ENCODE results near the gene JMJD1C. TPM values are rescaled to one million over a fixed set of nuclear protein-coding genes. Genes with fewer than 3 reads are reported as not detected.
A peak's percentile ranks its signal among the peaks of the same experiment; 100 is the strongest.

Gene JMJD1C
- total RNA-seq, 1 experiment from 2014 or later, result 66.3 TPM

GRCh38 chr10:63265683-63266235 is 200.0 kb downstream of the JMJD1C start:
- intact Hi-C loops (cut with micrococcal nuclease), result loop anchor here (5.0 kb wide), 1 partner anchor 447 kb away; no protein-coding TSS in a partner anchor
- peaks cover 0 to 5% of the 10 kb centered on the region in 2 experiments; a peak in 2 of 4 replicates for H3K36me3 ChIP-seq (ENCODE audit: control insufficient read depth in 1 of 2, insufficient read depth in 2 of 2, low read length in 2 of 2)
- TF ChIP-seq EZH2 (IDR thresholded peaks at IDR 0.05) (no peak), YY1 (IDR thresholded peaks at IDR 0.05; ENCODE audit: extremely low read depth, insufficient replicate concordance, low read depth, low read length) (no peak), ZNF274 (IDR thresholded peaks at IDR 0.05; ENCODE audit: low read depth, low read length) (no peak), ELF1 (IDR thresholded peaks at IDR 0.05; ENCODE audit: borderline replicate concordance, low read depth) (no peak), ATF3 (IDR thresholded peaks at IDR 0.05) (no peak), EGR1 (IDR thresholded peaks at IDR 0.05; ENCODE audit: low read depth) (no peak), MAX (IDR thresholded peaks at IDR 0.05) (no peak), POLR2A (IDR thresholded peaks at IDR 0.05; ENCODE audit: borderline replicate concordance, extremely low read depth, insufficient read depth, insufficient read length) (no peak), REST (IDR thresholded peaks at IDR 0.05; ENCODE audit: low read depth) (no peak), ZFX (IDR thresholded peaks at IDR 0.05) (no peak), RAD21 (IDR thresholded peaks at IDR 0.05; ENCODE audit: low read depth) (no peak), JUND (IDR thresholded peaks at IDR 0.05) (no peak), EZH2phosphoT487 (IDR thresholded peaks at IDR 0.05; ENCODE audit: borderline replicate concordance) (no peak), TCF7L2 (IDR thresholded peaks at IDR 0.05; ENCODE audit: borderline replicate concordance, extremely low read depth, insufficient read depth, insufficient read length) (no peak)
- peak overlapping the region; percentile 50 to 65 for H3K4me3 ChIP-seq (replicated peaks in 1 of 2; ENCODE audit: low read depth in 1 of 2, low read length in 2 of 2)
- peaks cover 28 to 48% of the 10 kb centered on the region in 2 experiments for H3K4me1 ChIP-seq (ENCODE audit: control insufficient read depth in 1 of 2, insufficient read depth in 2 of 2, low read length in 2 of 2)
- ATAC-seq, result no peak
- BruUV-seq (replicated peaks), result no TSS peak
- peak overlapping the region; percentile 72; the same call in 1 of the 2 replicates for H3K27ac ChIP-seq (ENCODE audit: low read depth, low read length)
- ChIA-PET RAD21 (ENCODE audit: low non-redundant PET in 1 of 2, low total read pairs in 2 of 2, uncharacterized antibody in 2 of 2, unreplicated experiment in 2 of 2) (no interaction called here), POLR2A (interaction anchor here (1.2 to 1.7 kb wide), 3 partner anchors 10 to 363 kb away, joined by 3 to 7 read pairs (median 3); no protein-coding TSS in a partner anchor), CTCF (no interaction called here)
- peak overlapping the region; percentile 74 for H3K9ac ChIP-seq (ENCODE audit: low read length)
- DNase-seq (ENCODE audit: low read depth, low spot score), result no peak
- no peaks in the 10 kb centered on the region for H4K20me1 ChIP-seq (ENCODE audit: insufficient read depth)
- peaks cover 97% of the 10 kb centered on the region for H3K79me2 ChIP-seq (ENCODE audit: insufficient read depth, low read length)
- H3K9me3 ChIP-seq (ENCODE audit: control insufficient read depth in 1 of 2, insufficient read depth in 1 of 2, low read depth in 1 of 2, low read length in 2 of 2), result no peaks in the 10 kb centered on the region
- H3K9me2 ChIP-seq (ENCODE audit: insufficient read depth), result no peaks in the 10 kb centered on the region
- peak overlapping the region; percentile 89 for H3K4me2 ChIP-seq (ENCODE audit: low read length)
- no peak overlapping the region for H2AFZ ChIP-seq (ENCODE audit: low read depth, low read length, poor library complexity, severe bottlenecking)
- H3K27me3 ChIP-seq (ENCODE audit: insufficient read depth, low read length), result no peaks in the 10 kb centered on the region

All from HCT116 (cell line).